ENCODE measurements around the gene SPOCK3. TPM values are rescaled to one million over a fixed set of nuclear protein-coding genes. Genes with fewer than 3 reads are reported as not detected.

SPOCK3 gene
- total and polyA plus RNA-seq, 4 donors = 0.08 to 0.42 (median 0.24) TPM

GRCh38 chr4:167129146-167129545 is 105.1 kb downstream of the SPOCK3 start:
- Histone ChIP-seq H3K27me3 (ENCODE audit: control insufficient read depth in 4 of 4, insufficient read depth in 4 of 4, low read length in 3 of 4) (no peaks in the 10 kb centered on the region), H3K9me3 (ENCODE audit: control insufficient read depth in 4 of 4, low read length in 3 of 4) (no peaks in the 10 kb centered on the region), H3K4me1 (ENCODE audit: control insufficient read depth in 4 of 4, insufficient read depth in 4 of 4, low read length in 3 of 4) (no peaks in the 10 kb centered on the region), H3K36me3 (ENCODE audit: control insufficient read depth in 4 of 4, insufficient read depth in 3 of 4, low read depth in 1 of 4, low read length in 3 of 4) (no peaks in the 10 kb centered on the region), H3K27ac (ENCODE audit: low read depth in 1 of 2, low read length in 2 of 2) (no peak overlapping the region), H3K9ac (ENCODE audit: low read depth in 1 of 2, low read length in 2 of 2) (no peak overlapping the region), H3K4me3 (ENCODE audit: low read depth in 1 of 3, low read length in 3 of 3) (no peak overlapping the region)
- no peak for DNase-seq (ENCODE audit: low spot score)
- TF ChIP-seq FOXA1 (IDR thresholded peaks at IDR 0.05) (no peak), GABPA (IDR thresholded peaks at IDR 0.05 in 1 of 2, conservative IDR thresholded peaks at IDR 0.05 in 1 of 2) (no peak), HNF4A (conservative IDR thresholded peaks at IDR 0.05) (no peak), ATF3 (IDR thresholded peaks at IDR 0.05) (no peak), ZBTB33 (IDR thresholded peaks at IDR 0.05) (no peak), YY1 (IDR thresholded peaks at IDR 0.05) (no peak), RAD21 (IDR thresholded peaks at IDR 0.05) (no peak), MAX (IDR thresholded peaks at IDR 0.05) (no peak), SP1 (IDR thresholded peaks at IDR 0.05) (no peak), FOXA2 (IDR thresholded peaks at IDR 0.05) (no peak), RXRA (IDR thresholded peaks at IDR 0.05) (no peak), REST (IDR thresholded peaks at IDR 0.05) (no peak), TAF1 (conservative IDR thresholded peaks at IDR 0.05) (no peak), JUND (IDR thresholded peaks at IDR 0.05) (no peak), HNF4G (IDR thresholded peaks at IDR 0.05) (no peak), NR2F2 (IDR thresholded peaks at IDR 0.05) (no peak), EGR1 (IDR thresholded peaks at IDR 0.05; ENCODE audit: low read depth in 2 of 2) (no peak)
- 94% methylated on average over 1 of the region's 1 CpG for WGBS

- no peak for DNase-seq (ENCODE audit: low spot score)
- 62% methylated on average over 2 of the region's 2 CpGs for WGBS
- TF ChIP-seq JUND (IDR thresholded peaks at IDR 0.05) (no peak), YY1 (IDR thresholded peaks at IDR 0.05) (no peak), NR2F2 (IDR thresholded peaks at IDR 0.05) (no peak), SP1 (IDR thresholded peaks at IDR 0.05) (no peak), GABPA (IDR thresholded peaks at IDR 0.05 in 1 of 2, conservative IDR thresholded peaks at IDR 0.05 in 1 of 2) (no peak), TAF1 (conservative IDR thresholded peaks at IDR 0.05) (no peak), FOXA1 (IDR thresholded peaks at IDR 0.05) (no peak), MAX (IDR thresholded peaks at IDR 0.05) (no peak), EGR1 (IDR thresholded peaks at IDR 0.05; ENCODE audit: low read depth in 2 of 2) (no peak), ZBTB33 (IDR thresholded peaks at IDR 0.05) (no peak), HNF4G (IDR thresholded peaks at IDR 0.05) (no peak), RXRA (IDR thresholded peaks at IDR 0.05) (no peak), ATF3 (IDR thresholded peaks at IDR 0.05) (no peak), REST (IDR thresholded peaks at IDR 0.05) (no peak), HNF4A (conservative IDR thresholded peaks at IDR 0.05) (no peak), FOXA2 (IDR thresholded peaks at IDR 0.05) (no peak)
Observed at GRCh38 chr4:167119392-167119791, 114.9 kb downstream of the SPOCK3 start.

More at GRCh38 chr4:167119392-167119791, 114.9 kb downstream of the SPOCK3 start:
- Histone ChIP-seq H3K27me3 (ENCODE audit: control insufficient read depth in 4 of 4, insufficient read depth in 4 of 4, low read length in 3 of 4) (no peaks in the 10 kb centered on the region), H3K36me3 (ENCODE audit: control insufficient read depth in 4 of 4, insufficient read depth in 3 of 4, low read depth in 1 of 4, low read length in 3 of 4) (no peaks in the 10 kb centered on the region), H3K4me3 (ENCODE audit: low read depth in 1 of 3, low read length in 3 of 3) (no peak overlapping the region), H3K9ac (ENCODE audit: low read depth in 1 of 2, low read length in 2 of 2) (no peak overlapping the region), H3K9me3 (ENCODE audit: control insufficient read depth in 4 of 4, low read length in 3 of 4) (no peaks in the 10 kb centered on the region), H3K27ac (ENCODE audit: low read depth in 1 of 2, low read length in 2 of 2) (no peak overlapping the region), H3K4me1 (ENCODE audit: control insufficient read depth in 4 of 4, insufficient read depth in 4 of 4, low read length in 3 of 4) (no peaks in the 10 kb centered on the region)

Data from liver (tissue), 9 donors.